Prostate gland (tissue), 2 donors: ENCODE measurements around the gene HSF2BP.
"Not testable (repeated sequence)": the region's sequence is repeated elsewhere in the genome, so short reads cannot be mapped to it uniquely, and the experiment has no call there.

Experiments used
- CTCF ChIP-seq, 4 experiments: fragments of 200-600 bp in 2 of 4; fragments of 450-650 bp in 2 of 4; sonication (generic) in 2 of 4; IDR thresholded peaks; 1 replicate in 3 of 4; 2 replicates in 1 of 4; pipeline ENCODE4 v1.5.1; 2016 to 2019; ENCODE audit warnings: antibody characterized with exemption in 4 of 4, mild to moderate bottlenecking in 2 of 4, moderate library complexity in 2 of 4
- POLR2A ChIP-seq: fragments of 450-650 bp; IDR thresholded peaks from one replicate; pipeline ENCODE4 v1.6.1; 2016; ENCODE audit warnings: antibody characterized with exemption, mild to moderate bottlenecking
- POLR2AphosphoS5 ChIP-seq: sonication (generic); formaldehyde crosslinking; IDR thresholded peaks from one replicate; pipeline ENCODE4 v1.6.1; 2017; ENCODE audit warnings: antibody characterized with exemption

DNA sequence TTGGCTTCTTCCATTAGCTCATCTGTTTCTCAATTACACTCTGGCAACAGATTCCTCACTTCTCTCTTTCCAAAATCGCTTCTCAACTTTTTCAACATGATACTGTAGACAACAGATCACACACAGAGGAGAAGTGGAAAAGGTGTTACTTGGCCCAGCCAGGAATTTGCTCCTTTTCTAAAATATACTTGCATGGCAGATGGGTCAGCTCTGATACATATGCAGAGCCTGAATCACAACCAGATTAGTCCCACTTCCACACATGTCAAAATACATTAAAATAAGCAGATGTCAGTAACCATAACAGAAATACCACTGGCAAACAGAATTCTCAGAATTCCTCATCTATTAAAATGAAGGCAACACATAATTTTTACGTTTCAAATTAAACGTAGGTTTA lies 89.1 kb downstream of the HSF2BP start:
- not testable (repeated sequence) for TF ChIP-seq CTCF (IDR thresholded peaks at IDR 0.05); POLR2A; POLR2AphosphoS5
